GM21367 (cell line): Measurements from ENCODE around the gene INSR.
"Not testable (repeated sequence)": the region's sequence is repeated elsewhere in the genome, so short reads cannot be mapped to it uniquely, and the experiment has no call there.

Experiments
- ATAC-seq: cut with Tn5 transposase; IDR thresholded peaks from one replicate; pipeline ENCODE4 v1.9.1; 2021; ENCODE audit not compliant: unreplicated experiment

INSR gene

DNA sequence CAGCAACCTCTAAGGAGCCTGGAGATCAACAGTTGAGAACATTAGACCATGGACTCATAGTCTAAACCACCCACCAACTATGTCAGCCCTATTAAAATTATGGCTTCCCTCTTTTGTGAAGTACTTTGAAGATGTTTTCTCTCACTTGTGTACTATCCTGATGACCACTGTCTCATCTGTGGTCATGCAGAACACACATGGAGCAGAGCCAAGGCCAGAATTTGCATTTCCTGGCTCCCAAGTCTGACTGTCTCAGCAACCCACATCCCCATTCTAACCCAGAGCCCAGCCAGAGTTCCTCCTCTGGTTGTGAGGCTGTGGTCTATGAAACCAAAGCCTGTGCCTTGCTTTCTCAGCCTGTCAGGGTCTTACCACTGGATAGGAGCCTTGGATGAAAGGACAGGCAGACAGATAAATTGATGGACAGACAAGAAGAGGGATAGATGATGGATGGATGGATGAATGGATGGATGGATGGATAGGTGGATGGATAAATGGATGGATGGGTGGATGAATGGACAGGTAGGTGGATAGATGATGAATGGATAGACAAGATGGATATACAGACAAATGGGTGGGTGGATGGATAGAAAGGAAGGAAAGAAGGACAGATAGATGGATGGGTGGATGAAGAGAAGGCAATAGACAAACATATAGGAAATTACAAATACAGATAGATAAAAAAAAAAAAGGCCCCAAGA, 189.3 kb downstream of the INSR start:
- ATAC-seq, result no peak

DNA sequence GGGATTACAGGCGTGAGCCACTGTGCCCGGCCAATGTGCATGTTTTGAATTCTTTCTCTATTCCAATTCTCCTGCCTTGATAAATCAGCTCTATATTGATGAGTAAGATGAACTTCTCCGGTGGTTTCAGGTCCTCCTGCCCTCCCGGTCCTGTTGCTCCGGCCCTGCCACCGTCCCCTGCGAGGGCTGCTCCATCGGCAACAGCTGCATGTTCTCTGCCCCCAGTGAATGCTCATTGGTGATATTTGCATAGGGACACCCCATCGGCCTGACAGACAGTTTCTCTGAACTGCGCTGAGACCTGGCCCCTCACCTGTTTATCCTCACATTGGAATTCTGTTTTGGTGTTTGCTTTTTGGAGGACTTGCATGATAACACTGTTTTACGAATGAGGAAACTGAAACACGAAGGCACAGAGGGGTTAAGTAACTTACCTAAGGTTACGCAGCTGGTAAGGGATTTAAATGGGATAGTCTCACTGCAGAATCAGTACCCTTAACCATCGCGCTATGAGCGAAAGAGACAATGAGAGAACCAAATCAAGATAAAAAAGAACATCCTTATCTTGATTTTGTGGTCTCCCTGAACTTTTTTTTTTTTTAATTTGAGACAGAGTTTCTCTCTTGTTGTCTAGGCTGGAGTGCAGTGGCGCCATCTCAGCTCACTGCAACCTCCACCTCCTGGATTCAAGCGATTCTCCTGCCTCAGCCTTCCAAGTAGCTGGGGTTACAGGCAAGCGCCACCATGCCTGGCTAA, 192.5 kb downstream of the INSR start:
- ATAC-seq, result no peak

DNA sequence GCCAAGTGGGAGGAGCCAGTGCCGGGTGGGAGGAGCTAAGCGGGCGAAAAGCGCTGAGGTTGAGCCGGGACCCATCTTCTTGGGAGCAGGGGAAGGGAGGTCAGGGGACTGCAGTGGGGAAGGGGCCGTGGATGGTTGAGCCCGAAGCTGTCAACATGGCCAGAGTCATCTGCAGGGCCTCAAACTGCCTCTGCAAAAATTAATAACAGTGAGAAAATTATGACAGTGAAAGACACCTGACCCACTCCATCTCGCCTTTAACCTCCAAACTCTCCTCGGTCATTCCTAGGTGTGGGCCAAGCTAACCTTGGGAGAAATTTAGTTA, 194.7 kb downstream of the INSR start:
- no peak for ATAC-seq

DNA sequence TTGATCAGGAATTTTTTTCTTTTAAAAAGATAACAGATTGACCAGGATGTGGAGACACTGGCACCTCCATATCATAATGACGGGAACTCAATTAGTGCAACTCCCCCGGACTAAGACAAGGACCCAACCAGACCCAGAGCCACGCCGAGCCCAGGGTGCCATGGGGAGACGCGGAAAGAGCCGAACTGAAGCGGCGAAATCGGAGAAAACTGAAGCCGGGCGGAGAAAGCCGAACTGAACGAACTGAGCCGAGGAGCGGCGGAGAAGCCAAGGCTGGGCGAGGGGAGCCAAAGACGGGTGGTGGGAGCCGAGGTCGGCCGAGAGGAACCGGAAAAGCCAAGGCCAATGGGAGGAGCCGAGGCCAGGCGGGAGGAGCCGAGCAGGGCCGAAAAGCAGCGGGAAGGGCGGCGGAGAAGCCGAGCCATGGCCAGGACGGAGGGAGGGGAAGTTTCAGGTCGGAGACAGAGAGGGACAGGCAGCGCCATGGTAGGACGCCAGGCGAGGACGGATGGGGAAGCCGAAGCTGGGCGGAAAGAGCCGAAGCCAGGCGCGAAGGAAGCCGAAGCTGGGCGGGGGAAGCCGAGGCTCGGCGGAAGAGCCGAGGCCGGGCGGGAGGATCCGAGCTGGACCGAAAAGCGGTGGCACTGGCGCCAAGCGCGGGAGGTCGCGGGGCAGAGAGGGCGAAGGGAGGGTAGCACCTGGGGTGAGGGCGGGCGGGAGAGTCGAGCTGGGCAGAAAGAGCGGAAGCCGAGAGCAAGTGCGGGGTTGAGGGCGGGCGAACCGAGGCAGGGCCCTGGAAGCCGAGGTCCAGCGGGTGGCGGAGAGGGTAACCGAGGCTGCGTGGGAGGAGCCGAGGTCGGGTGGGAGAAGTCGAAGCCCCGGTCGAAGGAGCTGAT, 195.3 kb downstream of the INSR start:
- ATAC-seq, result peak; percentile 72

DNA sequence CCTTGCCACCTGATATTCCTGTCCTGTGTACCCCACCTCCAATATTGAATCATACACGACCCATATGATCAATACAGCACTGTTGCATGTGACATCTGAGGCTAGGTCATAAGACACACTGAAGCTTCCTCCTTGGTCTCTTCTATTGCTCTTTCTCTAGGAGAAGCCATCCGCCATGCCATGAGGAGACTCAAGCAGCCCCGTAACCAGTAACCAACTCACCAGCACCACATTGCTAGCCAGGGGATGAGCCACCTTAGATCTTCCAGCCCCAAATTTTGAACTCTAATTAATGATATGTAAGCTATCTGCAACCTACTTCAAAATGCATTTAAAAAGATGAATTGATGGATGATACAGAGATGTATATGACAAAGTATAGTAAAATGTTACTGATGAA, 196.1 kb downstream of the INSR start:
- no peak for ATAC-seq

DNA sequence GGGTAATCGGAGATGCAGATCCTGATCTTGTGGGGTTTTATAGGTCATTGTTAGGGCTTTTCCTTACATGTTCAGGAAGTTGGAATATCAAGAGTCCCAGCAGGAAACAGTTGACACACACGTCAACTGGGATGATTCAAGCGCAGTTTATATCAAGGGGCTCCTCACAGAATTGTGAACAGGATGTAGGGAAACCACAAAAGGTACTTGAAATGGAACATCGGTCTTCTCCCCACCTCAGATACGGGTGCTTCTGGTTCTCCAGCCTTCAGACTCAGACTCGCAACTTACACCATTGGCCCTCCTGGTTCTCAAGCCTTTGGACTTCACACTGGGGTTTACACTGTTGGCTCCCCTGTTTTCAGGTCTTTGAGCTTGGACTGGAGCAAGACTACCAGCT, 205.2 kb downstream of the INSR start:
- ATAC-seq, result no peak

DNA sequence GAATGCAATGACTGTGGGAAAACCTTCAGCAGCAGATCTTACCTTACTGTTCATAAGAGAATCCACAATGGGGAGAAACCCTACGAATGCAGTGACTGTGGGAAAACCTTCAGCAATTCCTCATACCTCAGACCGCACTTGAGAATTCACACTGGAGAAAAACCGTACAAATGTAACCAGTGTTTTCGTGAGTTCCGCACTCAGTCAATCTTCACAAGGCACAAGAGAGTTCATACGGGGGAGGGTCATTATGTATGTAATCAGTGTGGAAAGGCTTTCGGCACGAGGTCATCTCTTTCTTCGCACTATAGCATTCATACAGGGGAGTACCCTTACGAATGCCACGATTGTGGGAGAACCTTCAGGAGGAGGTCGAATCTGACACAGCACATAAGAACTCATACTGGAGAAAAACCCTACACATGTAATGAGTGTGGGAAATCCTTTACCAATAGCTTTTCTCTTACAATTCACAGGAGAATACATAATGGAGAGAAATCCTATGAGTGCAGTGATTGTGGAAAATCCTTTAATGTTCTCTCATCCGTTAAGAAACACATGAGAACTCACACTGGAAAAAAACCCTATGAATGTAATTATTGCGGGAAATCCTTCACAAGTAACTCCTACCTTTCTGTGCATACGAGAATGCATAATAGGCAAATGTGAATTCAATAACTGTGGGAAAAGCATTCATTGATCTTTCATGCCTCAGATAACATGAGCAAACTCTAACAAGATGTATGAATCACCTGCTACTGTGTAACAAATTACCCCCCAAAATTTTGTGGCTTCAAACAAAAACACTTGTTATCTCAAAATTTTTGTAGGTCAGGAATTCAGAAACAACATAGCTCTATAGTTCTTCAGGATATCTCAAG, 210.9 kb downstream of the INSR start:
- no peak for ATAC-seq

DNA sequence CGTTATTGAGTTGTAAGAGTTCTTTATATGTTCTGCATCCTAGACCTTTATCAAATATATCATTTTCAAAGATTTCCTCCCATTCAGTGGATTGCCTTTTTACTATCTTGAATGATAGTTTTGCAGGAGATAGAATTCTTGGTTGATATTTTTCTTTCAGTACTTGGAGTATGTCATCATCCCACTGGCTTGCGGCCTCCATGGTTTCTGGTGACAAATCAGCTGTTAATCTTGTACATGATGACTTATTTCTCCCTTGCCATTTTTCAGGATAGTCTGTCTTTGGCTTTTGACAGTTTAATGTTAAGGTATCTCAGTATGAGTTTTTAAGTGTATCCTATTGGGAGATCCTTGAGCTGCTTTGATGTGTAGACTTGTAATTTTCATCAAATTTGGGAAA, 216.2 kb downstream of the INSR start:
- ATAC-seq, result no peak

DNA sequence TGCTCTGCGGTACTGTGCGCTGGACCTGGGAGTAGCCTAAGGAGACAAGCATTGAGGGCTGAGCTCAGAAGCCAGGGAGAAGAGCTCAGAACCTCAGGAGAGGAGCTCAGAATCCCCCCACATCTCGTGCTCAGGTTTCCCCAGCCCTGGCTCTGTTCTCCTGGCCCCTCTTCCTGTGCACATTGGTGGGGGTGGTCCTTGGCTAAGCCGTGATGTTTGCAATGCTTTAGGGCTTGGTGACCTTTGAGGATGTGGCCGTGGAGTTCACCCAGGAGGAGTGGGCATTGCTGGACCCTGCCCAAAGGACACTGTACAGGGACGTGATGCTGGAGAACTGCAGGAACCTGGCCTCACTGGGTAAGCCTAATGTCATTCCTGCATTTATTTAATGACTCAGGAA, 218.1 kb downstream of the INSR start:
- ATAC-seq, result no peak

DNA sequence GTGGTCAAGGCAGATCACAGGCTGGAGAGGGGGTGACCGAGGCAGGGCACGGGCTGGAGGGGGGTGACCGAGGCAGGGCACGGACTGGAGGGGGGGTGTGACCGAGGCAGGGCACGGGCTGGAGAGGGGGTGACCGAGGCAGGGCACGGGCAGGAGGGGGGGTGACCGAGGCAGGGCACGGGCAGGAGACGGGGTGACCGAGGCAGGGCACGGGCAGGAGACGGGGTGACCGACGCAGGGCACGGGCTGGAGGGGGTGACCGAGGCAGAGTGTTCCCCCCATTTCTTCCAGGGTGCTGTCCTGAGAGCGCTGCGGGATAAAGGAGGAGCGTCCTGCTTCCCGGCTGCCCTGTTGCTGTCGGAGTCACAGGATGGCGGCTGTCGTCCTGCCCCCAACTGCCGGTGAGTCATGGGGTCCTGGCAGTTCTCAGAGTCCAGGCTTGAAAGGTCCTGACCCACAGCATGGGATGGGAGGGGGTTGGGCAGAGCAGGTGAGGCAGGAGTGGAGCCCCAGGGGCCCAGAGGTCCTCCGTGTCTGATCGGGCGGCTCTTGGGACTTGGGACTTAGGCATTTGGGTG, 219.4 kb downstream of the INSR start:
- ATAC-seq, result no peak

DNA sequence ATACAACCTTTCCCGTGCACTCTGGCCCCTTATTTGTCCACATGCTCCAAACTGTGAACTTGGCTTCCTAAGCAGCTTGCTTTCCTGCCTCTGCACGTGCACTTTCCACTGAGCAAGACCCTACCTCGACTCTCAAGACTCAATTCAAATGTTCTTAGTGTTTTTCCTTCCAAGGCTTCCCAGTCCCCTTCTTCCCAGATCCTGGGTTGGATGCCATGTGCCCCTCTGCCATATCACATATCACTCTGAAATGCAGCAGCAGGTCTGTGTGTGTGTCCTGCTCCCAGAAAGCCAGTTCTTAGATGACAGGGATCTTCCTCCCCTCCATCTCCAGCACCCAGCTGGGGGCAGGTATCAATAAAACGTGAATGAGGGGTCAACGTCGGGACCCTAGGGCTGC, 221.7 kb downstream of the INSR start:
- ATAC-seq, result no peak

DNA sequence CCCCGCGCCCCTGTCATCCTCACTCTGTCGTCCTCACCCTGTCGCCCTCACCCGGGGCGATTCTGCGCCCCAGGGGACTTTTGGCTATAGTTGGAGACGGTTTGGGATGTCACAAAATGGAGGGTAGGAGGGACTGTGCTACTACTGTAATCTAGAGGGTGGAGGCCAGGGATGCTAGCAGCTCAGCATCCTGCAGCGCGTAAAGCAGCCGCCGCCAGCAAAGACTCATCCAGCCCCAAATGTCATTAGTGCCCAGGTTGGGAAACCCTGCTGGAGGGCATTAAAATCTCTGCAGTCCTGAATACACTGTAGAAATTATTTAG, 224.3 kb downstream of the INSR start:
- no peak for ATAC-seq

DNA sequence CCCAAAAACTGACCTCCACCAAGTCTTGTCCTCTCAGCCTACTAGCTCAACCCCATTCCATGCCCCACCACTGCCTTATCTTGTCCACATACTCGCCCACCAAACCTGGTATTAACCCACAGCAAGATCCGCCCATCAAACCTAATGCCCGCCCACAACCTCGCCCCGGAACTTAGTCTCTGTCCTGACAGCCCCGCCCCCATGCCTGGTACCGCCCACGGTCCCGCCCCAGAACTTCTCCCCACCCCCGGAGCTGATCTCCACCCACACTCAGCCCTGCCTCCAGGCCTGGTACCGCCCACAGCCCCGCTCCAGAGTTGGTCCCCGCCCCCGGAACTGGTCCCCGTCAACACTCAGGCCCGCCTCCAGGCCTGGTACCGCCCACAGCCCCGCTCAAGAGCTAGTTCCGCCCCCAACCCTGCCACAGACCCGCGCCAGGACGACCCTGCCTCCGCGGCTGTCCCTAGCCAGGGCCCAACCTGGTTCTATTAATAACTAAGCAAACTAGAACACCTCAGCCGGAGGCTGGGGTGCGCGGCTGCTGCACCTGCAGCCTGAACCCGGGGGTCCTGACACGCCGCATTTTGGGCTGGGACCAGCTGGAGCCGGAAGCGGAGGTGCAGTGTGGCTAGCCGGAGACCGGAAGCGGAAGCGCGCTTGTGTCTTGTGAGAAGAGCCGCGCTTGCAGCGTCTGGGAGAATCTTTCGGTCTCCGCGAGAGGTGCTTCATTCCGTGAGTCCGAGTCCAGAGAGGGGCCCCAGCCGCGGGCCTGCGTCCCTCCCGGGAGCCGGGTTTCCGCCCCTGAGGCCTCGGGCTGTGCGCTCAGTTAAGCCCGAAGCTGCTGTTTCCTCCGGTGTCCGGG, 224.9 kb downstream of the INSR start, which contains the start of gene ZNF557:
Gene ZNF557 (plus strand): TSS at position 662 of the 862 bp plus-strand sequence. CDS start 5,372 bp downstream, outside the sequence.
- peak; percentile 75 for ATAC-seq

DNA sequence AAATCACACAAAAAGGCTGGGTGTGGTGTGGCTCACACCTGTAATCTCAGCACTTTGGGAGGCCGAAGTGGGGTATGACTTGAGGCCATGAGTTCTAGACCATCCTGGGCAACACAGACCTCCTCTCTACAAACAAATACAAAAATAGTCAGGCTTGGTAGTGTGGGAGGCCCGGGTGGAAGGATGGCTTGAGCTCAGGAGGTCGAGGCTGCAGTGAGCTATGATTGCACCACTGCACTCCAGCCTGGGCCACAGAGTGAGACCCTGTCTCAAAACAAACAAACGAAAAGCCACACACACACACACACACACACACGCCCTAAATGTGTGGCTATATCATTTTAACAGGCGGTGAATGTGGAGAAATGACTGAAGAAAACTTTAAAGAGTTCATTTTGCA, 225.6 kb downstream of the INSR start:
- no peak for ATAC-seq

DNA sequence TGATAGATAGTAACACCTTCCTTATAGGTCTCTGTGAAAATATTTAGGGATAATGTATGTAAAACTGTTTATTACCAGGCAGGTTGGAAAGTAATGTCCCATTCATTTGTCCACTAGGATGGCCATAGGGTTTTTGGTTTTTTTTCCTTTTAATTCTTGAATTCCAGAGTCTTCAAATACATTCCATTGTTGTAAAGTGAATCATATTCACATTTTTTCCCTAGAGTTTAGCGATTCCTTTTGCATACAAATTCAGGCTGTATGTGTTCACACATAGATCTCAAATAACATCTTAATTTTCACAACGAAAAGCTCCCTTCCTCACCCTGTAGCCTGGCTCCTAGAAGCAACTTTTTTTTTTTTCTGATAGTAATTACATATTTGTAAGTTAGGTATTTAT, 226.5 kb downstream of the INSR start:
- ATAC-seq, result no peak

DNA sequence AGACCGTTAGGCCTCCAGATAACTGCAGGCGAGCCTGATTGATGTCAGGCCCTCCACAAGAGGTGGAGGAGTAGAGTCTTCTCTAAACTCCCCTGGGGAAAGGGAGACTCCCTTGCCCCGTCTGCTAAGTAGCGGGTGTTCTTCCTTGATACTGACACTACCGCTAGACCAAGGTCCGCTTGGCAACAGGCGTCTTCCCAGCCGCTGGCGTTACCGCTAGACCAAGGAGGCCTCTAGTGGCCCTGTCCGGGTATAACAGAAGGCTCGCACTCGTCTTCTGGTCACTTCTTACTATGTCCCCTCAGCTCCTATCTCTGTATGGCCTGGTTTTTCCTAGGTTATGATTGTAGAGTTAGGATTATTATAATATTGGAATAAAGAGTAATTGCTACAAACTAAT, 227.1 kb downstream of the INSR start:
- not testable (repeated sequence) for ATAC-seq

DNA sequence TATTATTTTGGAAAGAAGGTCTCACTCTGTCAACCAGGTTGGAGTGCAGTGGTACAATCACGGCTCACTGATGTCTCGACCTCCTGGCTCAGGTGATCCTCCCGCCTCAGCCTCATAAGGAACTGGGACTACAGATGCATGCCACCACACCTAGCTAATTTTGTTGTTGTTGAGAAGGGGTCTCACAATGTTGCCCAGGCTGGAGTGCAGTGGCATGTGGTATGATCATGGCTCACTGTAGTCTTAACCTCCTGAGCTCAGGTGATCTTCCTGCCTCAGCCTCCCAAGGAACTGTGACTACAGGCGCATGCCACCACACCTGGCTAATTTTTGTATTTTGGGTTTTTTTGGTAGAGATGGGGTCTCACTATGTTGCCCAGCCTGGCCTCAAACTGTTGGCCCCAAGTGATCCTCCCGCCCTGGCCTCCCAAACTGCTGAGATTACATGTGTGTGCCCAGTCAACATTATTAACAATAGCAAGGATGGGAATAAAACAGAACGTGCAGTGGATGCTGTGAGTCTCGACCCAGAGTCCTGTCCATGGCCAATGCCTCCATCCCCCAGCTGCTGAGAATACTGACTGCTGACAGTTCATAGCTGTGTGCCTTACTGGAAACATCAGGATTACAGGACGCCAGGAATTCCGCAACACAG, 230.3 kb downstream of the INSR start:
- no peak for ATAC-seq

DNA sequence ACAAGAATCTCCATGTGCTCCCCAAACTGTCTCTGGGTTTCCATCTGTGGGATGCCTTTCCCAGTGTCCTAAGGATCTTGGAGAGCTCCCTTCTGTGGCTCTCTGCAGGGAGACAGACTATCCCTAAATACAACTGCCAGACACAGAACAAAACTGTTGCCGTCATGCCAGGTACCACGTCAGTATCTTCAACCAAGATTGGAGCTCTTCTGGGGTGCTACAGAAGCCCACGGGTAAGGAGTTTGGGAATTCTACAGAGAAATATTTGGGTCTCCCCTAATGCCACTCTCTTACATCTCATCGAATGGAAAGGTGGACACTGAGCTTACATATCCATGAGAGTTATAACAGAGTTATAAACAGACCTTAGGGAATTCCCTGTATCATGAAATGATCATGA, 230.9 kb downstream of the INSR start:
- ATAC-seq, result no peak
